Measurements from ENCODE around the gene TYRO3. TPM values are rescaled to one million over a fixed set of nuclear protein-coding genes. Genes with fewer than 3 reads are reported as not detected.
"Not testable (repeated sequence)": the region's sequence is repeated elsewhere in the genome, so short reads cannot be mapped to it uniquely, and the experiment has no call there.

Gene TYRO3
- total and polyA plus RNA-seq, 12 donors: 1.2 to 9.6 (median 3.2) TPM

GRCh38 chr15:41567862-41568261 is 8.8 kb downstream of the TYRO3 start:
- peak overlapping the region in 1 of 10 donors; percentile 2 for H3K27ac ChIP-seq
- no peaks in the 10 kb centered on the region for H3K27me3 ChIP-seq
- no peaks in the 10 kb centered on the region for H3K9me3 ChIP-seq
- H3K4me1 ChIP-seq: peaks cover 0 to 26% (median 9%) of the 10 kb centered on the region in 9 donors
- intact Hi-C loops (cut with DNase I): no loop called here
- peak in 1 of 8 donors; percentile 19 for ATAC-seq
- TF ChIP-seq, protein P1, sequence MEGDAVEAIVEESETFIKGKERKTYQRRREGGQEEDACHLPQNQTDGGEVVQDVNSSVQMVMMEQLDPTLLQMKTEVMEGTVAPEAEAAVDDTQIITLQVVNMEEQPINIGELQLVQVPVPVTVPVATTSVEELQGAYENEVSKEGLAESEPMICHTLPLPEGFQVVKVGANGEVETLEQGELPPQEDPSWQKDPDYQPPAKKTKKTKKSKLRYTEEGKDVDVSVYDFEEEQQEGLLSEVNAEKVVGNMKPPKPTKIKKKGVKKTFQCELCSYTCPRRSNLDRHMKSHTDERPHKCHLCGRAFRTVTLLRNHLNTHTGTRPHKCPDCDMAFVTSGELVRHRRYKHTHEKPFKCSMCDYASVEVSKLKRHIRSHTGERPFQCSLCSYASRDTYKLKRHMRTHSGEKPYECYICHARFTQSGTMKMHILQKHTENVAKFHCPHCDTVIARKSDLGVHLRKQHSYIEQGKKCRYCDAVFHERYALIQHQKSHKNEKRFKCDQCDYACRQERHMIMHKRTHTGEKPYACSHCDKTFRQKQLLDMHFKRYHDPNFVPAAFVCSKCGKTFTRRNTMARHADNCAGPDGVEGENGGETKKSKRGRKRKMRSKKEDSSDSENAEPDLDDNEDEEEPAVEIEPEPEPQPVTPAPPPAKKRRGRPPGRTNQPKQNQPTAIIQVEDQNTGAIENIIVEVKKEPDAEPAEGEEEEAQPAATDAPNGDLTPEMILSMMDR (IDR thresholded peaks at IDR 0.05): no peak
- H3K4me3 ChIP-seq: no peak overlapping the region
- WGBS, 2 donors: 91% methylated on average over 4 of the region's 4 CpGs
- DNase-seq: no peak
- H3K36me3 ChIP-seq: peaks cover 0 to 15% (median 0%) of the 10 kb centered on the region in 9 donors

GRCh38 chr15:41568350-41569017 is 9.5 kb downstream of the TYRO3 start:
- no peak for DNase-seq
- intact Hi-C loops (cut with DNase I): no loop called here

GRCh38 chr15:41569232-41569631 is 10.2 kb downstream of the TYRO3 start:
- H3K4me3 ChIP-seq; DNase-seq; H3K27me3 ChIP-seq; H3K27ac ChIP-seq; intact Hi-C loops (cut with DNase I); H3K9me3 ChIP-seq; ATAC-seq: not testable (repeated sequence)
- WGBS, 2 donors: 83 to 91% methylated on average over 1 of the region's 1 CpG
- peaks cover 0 to 29% (median 0%) of the 10 kb centered on the region in 9 donors for H3K36me3 ChIP-seq
- peaks cover 0 to 19% (median 9%) of the 10 kb centered on the region in 9 donors for H3K4me1 ChIP-seq

More at GRCh38 chr15:41568350-41569017, 9.5 kb downstream of the TYRO3 start:
- WGBS, 2 donors: 57 to 60% methylated on average over 8 of the region's 8 CpGs
- H3K4me1 ChIP-seq: peaks cover 0 to 21% (median 9%) of the 10 kb centered on the region in 9 donors
- no peak overlapping the region for H3K4me3 ChIP-seq
- no peaks in the 10 kb centered on the region for H3K27me3 ChIP-seq
- peak overlapping the region in 1 of 10 donors; percentile 2 for H3K27ac ChIP-seq
- peaks cover 0 to 21% (median 0%) of the 10 kb centered on the region in 9 donors for H3K36me3 ChIP-seq
- H3K9me3 ChIP-seq: no peaks in the 10 kb centered on the region
- TF ChIP-seq, protein P1 (IDR thresholded peaks at IDR 0.05): no peak
- peak in 7 of 8 donors; percentile 19 to 74 (median 42) for ATAC-seq

- ATAC-seq: peak in 1 of 8 donors; percentile 13
- Histone ChIP-seq H3K27me3 (no peaks in the 10 kb centered on the region), H3K4me1 (peaks cover 0 to 17% (median 9%) of the 10 kb centered on the region in 9 donors), H3K4me3 (no peak overlapping the region), H3K27ac (no peak overlapping the region), H3K36me3 (peaks cover 0 to 36% (median 0%) of the 10 kb centered on the region in 9 donors), H3K9me3 (no peaks in the 10 kb centered on the region)
- TF ChIP-seq, protein P1 (IDR thresholded peaks at IDR 0.05): no peak
- WGBS, 2 donors: 91% methylated on average over 3 of the region's 3 CpGs
- DNase-seq: no peak
- intact Hi-C loops (cut with DNase I): no loop called here
Measured at GRCh38 chr15:41570764-41571163, 11.8 kb downstream of the TYRO3 start.

DNA sequence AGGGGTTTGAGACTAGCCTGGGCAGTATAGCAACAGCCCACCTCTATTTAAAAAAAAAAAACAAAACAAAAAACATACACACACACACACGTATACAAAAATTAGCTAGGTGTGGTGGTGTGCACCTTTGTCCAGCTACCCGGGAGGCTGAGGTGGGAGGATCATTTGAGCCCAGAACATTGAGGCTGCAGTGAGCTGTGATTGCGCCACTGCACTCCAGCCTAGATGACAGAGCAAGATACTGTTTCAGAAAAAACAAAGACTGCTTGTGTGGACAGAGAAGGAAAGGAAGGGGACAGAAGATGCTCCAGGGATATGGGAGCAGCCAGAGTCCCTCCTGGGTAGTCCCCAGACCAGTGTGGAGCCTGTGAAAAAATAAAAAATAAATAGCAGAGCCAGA is 12.9 kb downstream of the TYRO3 start:
- peaks cover 0 to 31% (median 0%) of the 10 kb centered on the region in 9 donors for H3K36me3 ChIP-seq
- H3K4me3 ChIP-seq: no peak overlapping the region
- 94 to 99% methylated on average over 3 of the region's 3 CpGs for WGBS, 2 donors
- TF ChIP-seq, protein P1 (IDR thresholded peaks at IDR 0.05): no peak
- DNase-seq (no peak), ATAC-seq (no peak)
- no peak overlapping the region for H3K27ac ChIP-seq
- H3K27me3 ChIP-seq: no peaks in the 10 kb centered on the region
- intact Hi-C loops (cut with DNase I): no loop called here
- H3K9me3 ChIP-seq: no peaks in the 10 kb centered on the region
- H3K4me1 ChIP-seq: peaks cover 0 to 17% (median 9%) of the 10 kb centered on the region in 9 donors

Data from heart right ventricle (tissue), 16 donors.